ENCODE results near the gene PBX3.

The PBX3 gene

DNA sequence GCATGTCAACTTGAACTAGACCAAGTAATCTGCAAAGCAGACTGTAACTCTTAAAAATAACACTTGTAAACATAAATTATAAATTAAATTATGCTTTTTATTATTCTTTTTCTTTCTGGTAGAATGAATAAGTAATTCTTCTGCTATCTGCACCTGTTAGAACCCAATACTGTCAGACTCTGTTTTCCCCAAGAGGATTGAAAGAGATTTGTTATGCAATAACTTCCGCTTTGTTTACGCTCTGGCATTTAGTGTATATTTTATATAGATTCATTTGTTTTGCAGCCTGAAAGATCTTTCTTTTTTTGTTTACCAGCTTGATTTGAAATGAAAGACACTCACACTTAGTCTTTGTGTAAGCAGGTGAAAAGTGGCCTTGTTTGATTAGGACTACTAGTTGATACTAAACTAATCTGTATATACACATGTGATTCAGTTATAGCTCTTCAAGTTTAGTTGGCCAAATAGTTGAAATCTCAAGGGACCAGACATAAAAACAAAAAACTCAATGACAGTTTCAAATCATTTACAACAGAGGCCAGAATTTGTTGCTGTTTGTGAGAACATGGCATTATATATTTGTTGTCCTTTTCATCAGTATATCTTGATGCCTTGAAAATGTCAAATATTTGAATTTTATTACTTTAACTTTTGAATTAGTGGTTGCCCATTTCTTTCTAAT is 155.8 kb downstream of the PBX3 start:
- Histone ChIP-seq H3K9me2 (replicated peaks; ENCODE audit: control insufficient read depth, low read length) (no peaks in the 10 kb centered on the region), H4K20me1 (ENCODE audit: control insufficient read depth, insufficient read depth, low read depth, low read length) (no peaks in the 10 kb centered on the region), H3F3A (ENCODE audit: control insufficient read depth, insufficient read depth) (no peaks in the 10 kb centered on the region), H3K27ac (ENCODE audit: low read depth, low read length) (no peak overlapping the region), H3K4me1 (ENCODE audit: control insufficient read depth, low read length) (peaks cover 30% of the 10 kb centered on the region), H3K9me3 (ENCODE audit: control insufficient read depth, insufficient read depth, low read length) (no peaks in the 10 kb centered on the region), H3K4me2 (ENCODE audit: low read length) (no peak overlapping the region), H3K79me2 (ENCODE audit: control insufficient read depth, low read length) (peaks cover 15% of the 10 kb centered on the region), H3K4me3 (ENCODE audit: low read length) (no peak overlapping the region), H3K27me3 (ENCODE audit: control insufficient read depth, low read length) (no peaks in the 10 kb centered on the region), H3K36me3 (ENCODE audit: control insufficient read depth, low read length) (no peaks in the 10 kb centered on the region)
- no peak for TF ChIP-seq EZH2phosphoT487 (IDR thresholded peaks at IDR 0.05; ENCODE audit: borderline replicate concordance, low read length)
- TF ChIP-seq, protein P1, sequence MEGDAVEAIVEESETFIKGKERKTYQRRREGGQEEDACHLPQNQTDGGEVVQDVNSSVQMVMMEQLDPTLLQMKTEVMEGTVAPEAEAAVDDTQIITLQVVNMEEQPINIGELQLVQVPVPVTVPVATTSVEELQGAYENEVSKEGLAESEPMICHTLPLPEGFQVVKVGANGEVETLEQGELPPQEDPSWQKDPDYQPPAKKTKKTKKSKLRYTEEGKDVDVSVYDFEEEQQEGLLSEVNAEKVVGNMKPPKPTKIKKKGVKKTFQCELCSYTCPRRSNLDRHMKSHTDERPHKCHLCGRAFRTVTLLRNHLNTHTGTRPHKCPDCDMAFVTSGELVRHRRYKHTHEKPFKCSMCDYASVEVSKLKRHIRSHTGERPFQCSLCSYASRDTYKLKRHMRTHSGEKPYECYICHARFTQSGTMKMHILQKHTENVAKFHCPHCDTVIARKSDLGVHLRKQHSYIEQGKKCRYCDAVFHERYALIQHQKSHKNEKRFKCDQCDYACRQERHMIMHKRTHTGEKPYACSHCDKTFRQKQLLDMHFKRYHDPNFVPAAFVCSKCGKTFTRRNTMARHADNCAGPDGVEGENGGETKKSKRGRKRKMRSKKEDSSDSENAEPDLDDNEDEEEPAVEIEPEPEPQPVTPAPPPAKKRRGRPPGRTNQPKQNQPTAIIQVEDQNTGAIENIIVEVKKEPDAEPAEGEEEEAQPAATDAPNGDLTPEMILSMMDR (IDR thresholded peaks at IDR 0.05; ENCODE audit: low read depth, low read length, poor library complexity, severe bottlenecking): no peak

DNA sequence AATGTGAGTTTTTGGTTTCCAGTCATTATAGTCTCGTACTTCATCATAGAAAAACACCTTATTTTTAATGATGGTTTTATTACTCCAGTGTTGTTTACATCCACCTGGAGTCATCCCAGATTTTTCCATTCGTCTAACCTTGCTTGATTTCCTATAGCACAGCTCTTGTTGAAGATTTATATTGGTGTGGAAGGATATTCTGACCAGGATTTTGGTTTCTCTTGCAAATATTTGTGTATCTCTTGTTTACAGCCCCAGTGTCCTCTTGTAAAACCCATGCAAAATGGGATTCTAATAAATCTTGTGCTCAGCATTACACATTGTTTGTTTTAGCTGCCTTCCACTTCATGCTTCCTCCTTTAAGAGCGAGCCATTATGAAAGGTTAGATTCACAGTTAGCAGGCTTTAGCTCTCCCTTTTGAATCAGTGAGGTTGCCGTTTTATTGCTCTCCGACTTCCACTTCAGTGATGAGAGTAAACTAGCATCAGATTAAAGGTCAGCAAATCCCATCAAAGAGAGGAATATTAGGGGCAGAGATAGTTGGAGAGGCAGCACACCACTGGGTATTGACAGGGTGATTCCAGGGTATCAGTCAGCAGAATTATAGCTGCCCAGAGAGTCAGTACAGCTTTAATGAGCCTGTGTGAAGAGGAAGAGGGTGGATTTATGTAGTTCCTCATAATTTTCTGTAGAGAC is 157.1 kb downstream of the PBX3 start:
- Histone ChIP-seq H3F3A (ENCODE audit: control insufficient read depth, insufficient read depth) (no peaks in the 10 kb centered on the region), H4K20me1 (ENCODE audit: control insufficient read depth, insufficient read depth, low read depth, low read length) (no peaks in the 10 kb centered on the region), H3K27me3 (ENCODE audit: control insufficient read depth, low read length) (no peaks in the 10 kb centered on the region), H3K9me2 (replicated peaks; ENCODE audit: control insufficient read depth, low read length) (no peaks in the 10 kb centered on the region), H3K4me3 (ENCODE audit: low read length) (peak overlapping the region; percentile 48), H3K4me2 (ENCODE audit: low read length) (peak overlapping the region; percentile 59), H3K79me2 (ENCODE audit: control insufficient read depth, low read length) (peaks cover 15% of the 10 kb centered on the region), H3K9me3 (ENCODE audit: control insufficient read depth, insufficient read depth, low read length) (no peaks in the 10 kb centered on the region), H3K36me3 (ENCODE audit: control insufficient read depth, low read length) (no peaks in the 10 kb centered on the region), H3K27ac (ENCODE audit: low read depth, low read length) (no peak overlapping the region), H3K4me1 (ENCODE audit: control insufficient read depth, low read length) (peaks cover 30% of the 10 kb centered on the region)
- TF ChIP-seq, protein P1 (IDR thresholded peaks at IDR 0.05; ENCODE audit: low read depth, low read length, poor library complexity, severe bottlenecking): no peak
- TF ChIP-seq EZH2phosphoT487 (IDR thresholded peaks at IDR 0.05; ENCODE audit: borderline replicate concordance, low read length): no peak

DNA sequence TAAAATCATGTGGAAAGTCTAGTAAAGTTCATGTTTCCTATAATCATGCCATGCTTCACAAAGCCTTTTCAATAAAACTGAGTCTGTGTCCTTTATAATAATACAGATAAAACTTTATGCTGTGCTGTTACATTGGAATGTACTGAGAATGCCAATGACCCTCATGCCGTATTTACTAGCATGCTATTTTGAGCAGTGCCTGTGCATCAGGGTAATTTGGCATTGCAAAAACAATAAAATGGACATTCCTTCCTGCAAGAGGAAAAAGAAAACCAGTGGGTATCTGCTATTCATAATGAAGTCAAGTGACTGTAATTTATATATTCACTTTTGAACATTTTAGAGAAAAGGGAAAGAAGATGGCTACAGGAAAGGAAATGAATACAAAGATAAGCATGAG is 159.0 kb downstream of the PBX3 start:
- H3K4me3 ChIP-seq (ENCODE audit: low read length): no peak overlapping the region
- H3K4me1 ChIP-seq (ENCODE audit: control insufficient read depth, low read length): peaks cover 30% of the 10 kb centered on the region
- H3K27me3 ChIP-seq (ENCODE audit: control insufficient read depth, low read length): no peaks in the 10 kb centered on the region
- TF ChIP-seq, protein P1 (IDR thresholded peaks at IDR 0.05; ENCODE audit: low read depth, low read length, poor library complexity, severe bottlenecking): no peak
- TF ChIP-seq EZH2phosphoT487 (IDR thresholded peaks at IDR 0.05; ENCODE audit: borderline replicate concordance, low read length): no peak
- H4K20me1 ChIP-seq (ENCODE audit: control insufficient read depth, insufficient read depth, low read depth, low read length): no peaks in the 10 kb centered on the region
- H3K27ac ChIP-seq (ENCODE audit: low read depth, low read length): no peak overlapping the region
- H3F3A ChIP-seq (ENCODE audit: control insufficient read depth, insufficient read depth): no peaks in the 10 kb centered on the region
- peaks cover 15% of the 10 kb centered on the region for H3K79me2 ChIP-seq (ENCODE audit: control insufficient read depth, low read length)
- H3K9me2 ChIP-seq (replicated peaks; ENCODE audit: control insufficient read depth, low read length): no peaks in the 10 kb centered on the region
- H3K9me3 ChIP-seq (ENCODE audit: control insufficient read depth, insufficient read depth, low read length): no peaks in the 10 kb centered on the region
- no peaks in the 10 kb centered on the region for H3K36me3 ChIP-seq (ENCODE audit: control insufficient read depth, low read length)
- H3K4me2 ChIP-seq (ENCODE audit: low read length): 0 out of 2 replicates have a peak overlapping the region, but pooled peaks have one; percentile 47
